SK-N-SH treated with all-trans-retinoic acid at 6 μM for 48 hours (cell line): ENCODE data around the gene SEC16A.

ENCODE experiments used
- ATAC-seq: fragments of 200-7000 bp; cut with Tn5 transposase; 3 replicates; pipeline ENCODE4 v1.9.1; 2020; ENCODE audit warnings: mild to moderate bottlenecking, moderate library complexity
- ARNTL ChIP-seq: fragments of 450-650 bp; formaldehyde crosslinking; IDR thresholded peaks from 2 replicates; pipeline ENCODE4 v1.5.0; 2020; ENCODE audit warnings: low read depth, mild to moderate bottlenecking, moderate library complexity, borderline replicate concordance
- BACH2 ChIP-seq: fragments of 250-450 bp; sonication (Bioruptor Pico); IDR thresholded peaks from 2 replicates; pipeline ENCODE4 v1.9.0; 2021; ENCODE audit warnings: mild to moderate bottlenecking, borderline replicate concordance
- CSDC2 ChIP-seq: fragments of 250-450 bp; sonication (Bioruptor Pico); IDR thresholded peaks from 2 replicates; pipeline ENCODE4 v1.5.0; 2020; ENCODE audit warnings: mild to moderate bottlenecking, moderate library complexity
- ESRRG ChIP-seq: fragments of 250-450 bp; sonication (Bioruptor Pico); IDR thresholded peaks from 2 replicates; pipeline ENCODE4 v1.6.1; 2021; ENCODE audit warnings: mild to moderate bottlenecking
- GLIS3 ChIP-seq: fragments of 250-450 bp; sonication (Bioruptor Pico); IDR thresholded peaks from 2 replicates; pipeline ENCODE4 v1.5.0; 2020; ENCODE audit warnings: mild to moderate bottlenecking, moderate library complexity
- OSR1 ChIP-seq: fragments of 250-450 bp; sonication (Bioruptor Pico); IDR thresholded peaks from 2 replicates; pipeline ENCODE4 v1.8.0; 2022; ENCODE audit warnings: moderate library complexity, mild to moderate bottlenecking, inconsistent platforms
- PPARA ChIP-seq: fragments of 250-450 bp; sonication (Bioruptor Pico); IDR thresholded peaks from 2 replicates; pipeline ENCODE4 v1.5.0; 2020; ENCODE audit warnings: mild to moderate bottlenecking, borderline replicate concordance
- RARB ChIP-seq: fragments of 250-450 bp; sonication (Bioruptor Pico); IDR thresholded peaks from 2 replicates; pipeline ENCODE4 v1.8.0; 2021; ENCODE audit warnings: mild to moderate bottlenecking, moderate library complexity
- SNAI2 ChIP-seq: fragments of 250-450 bp; sonication (Bioruptor Pico); IDR thresholded peaks from 2 replicates; pipeline ENCODE4 v1.5.0; 2020; ENCODE audit warnings: mild to moderate bottlenecking, moderate library complexity
- TCF4 ChIP-seq: fragments of 250-450 bp; sonication (Bioruptor Pico); IDR thresholded peaks from 2 replicates; pipeline ENCODE4 v1.8.0; 2021; ENCODE audit warnings: mild to moderate bottlenecking, moderate library complexity, borderline replicate concordance
- TOX ChIP-seq: fragments of 250-450 bp; sonication (Bioruptor Pico); IDR thresholded peaks from 2 replicates; pipeline ENCODE4 v1.8.0; 2021; ENCODE audit warnings: mild to moderate bottlenecking, moderate library complexity, borderline replicate concordance
- ZC3H10 ChIP-seq: fragments of 250-450 bp; sonication (Bioruptor Pico); IDR thresholded peaks from 2 replicates; pipeline ENCODE4 v1.5.1; 2021; ENCODE audit warnings: mild to moderate bottlenecking, moderate library complexity
- ZFP3 ChIP-seq: fragments of 250-450 bp; sonication (Bioruptor Pico); IDR thresholded peaks from 2 replicates; pipeline ENCODE4 v1.5.0; 2020; ENCODE audit warnings: mild to moderate bottlenecking, moderate library complexity
- ZNF565 ChIP-seq: fragments of 450-650 bp; formaldehyde crosslinking; conservative IDR thresholded peaks from 2 replicates; pipeline ENCODE4 v1.5.0; 2020; ENCODE audit warnings: low read depth, mild to moderate bottlenecking, moderate library complexity
- ZNF70 ChIP-seq: fragments of 450-650 bp; formaldehyde crosslinking; IDR thresholded peaks from 2 replicates; pipeline ENCODE4 v1.5.0; 2020; ENCODE audit warnings: mild to moderate bottlenecking, moderate library complexity
- ZNF8 ChIP-seq: fragments of 450-650 bp; formaldehyde crosslinking; IDR thresholded peaks from 2 replicates; pipeline ENCODE4 v1.5.0; 2020; ENCODE audit warnings: mild to moderate bottlenecking, moderate library complexity
- TF ChIP-seq, protein P1 (sequence below): fragments of 250-450 bp; sonication (Bioruptor Pico); IDR thresholded peaks from 2 replicates; pipeline ENCODE4 v1.8.0; 2020; ENCODE audit warnings: mild to moderate bottlenecking, moderate library complexity, borderline replicate concordance
- TF ChIP-seq, protein P2 (sequence below): fragments of 250-450 bp; sonication (Bioruptor Pico); IDR thresholded peaks from 2 replicates; pipeline ENCODE4 v1.8.0; 2021; ENCODE audit warnings: low read depth, mild to moderate bottlenecking, moderate library complexity, borderline replicate concordance
- TF ChIP-seq, protein P3 (sequence below): fragments of 250-450 bp; sonication (Bioruptor Pico); IDR thresholded peaks from 2 replicates; pipeline ENCODE4 v1.5.1; 2020; ENCODE audit warnings: low read depth, mild to moderate bottlenecking, moderate library complexity
- TF ChIP-seq, protein P4 (sequence below): fragments of 250-450 bp; sonication (Bioruptor Pico); IDR thresholded peaks from 2 replicates; pipeline ENCODE4 v1.5.0; 2020; ENCODE audit warnings: mild to moderate bottlenecking, moderate library complexity
- TF ChIP-seq, protein P5 (sequence below): fragments of 250-450 bp; sonication (Bioruptor Pico); IDR thresholded peaks from 2 replicates; pipeline ENCODE4 v1.5.1; 2021; ENCODE audit warnings: mild to moderate bottlenecking, moderate library complexity

Gene SEC16A

DNA sequence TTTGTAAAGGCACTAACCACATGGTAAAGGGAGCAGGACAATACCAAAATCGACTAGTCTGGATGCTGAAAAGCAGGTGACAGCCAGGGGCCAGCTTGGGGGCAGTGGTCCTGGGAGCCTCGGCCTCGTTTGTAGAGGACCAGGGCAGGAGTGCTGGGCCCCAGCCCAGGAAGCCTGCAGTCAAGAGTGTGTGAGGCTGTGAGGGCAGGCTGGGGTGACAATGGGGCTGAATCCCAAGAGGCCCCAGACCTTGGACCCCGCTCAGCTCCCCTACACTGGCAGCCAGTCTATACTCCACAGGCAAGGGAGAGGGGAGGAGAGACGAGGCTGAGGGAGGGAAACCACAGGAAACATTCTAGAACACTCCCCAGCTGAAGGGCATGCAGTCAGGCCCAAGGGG, 40.6 kb downstream of the SEC16A start:
- ATAC-seq: no peak

DNA sequence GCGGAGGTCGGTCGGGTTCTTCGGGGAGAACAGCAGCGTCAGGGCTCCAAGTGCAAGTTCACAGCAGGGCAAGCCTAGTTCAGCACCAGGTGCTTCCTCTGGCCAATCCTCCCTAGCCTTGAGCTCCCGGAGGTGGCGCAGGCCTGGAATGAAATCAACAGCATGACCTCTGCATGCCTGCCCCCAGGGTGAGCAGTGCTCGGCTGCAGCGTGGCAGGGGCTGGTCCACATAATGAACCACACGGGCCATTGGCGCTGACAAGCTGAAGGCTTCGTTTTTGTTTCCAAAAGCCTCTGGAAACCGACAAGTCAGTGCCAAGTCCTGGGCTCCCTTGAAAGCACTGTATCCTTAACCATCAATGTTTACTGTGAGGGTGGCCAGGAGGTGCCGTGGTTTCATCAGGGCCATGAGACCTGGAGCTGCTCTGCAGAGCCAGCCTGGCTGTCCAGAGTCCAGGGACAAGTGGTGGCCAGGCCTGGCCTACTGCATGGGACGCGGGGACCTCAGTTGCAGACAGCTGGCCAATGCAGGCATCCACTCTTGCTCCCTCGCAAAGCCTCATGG, 41.1 kb downstream of the SEC16A start:
- ATAC-seq: no peak
- TF ChIP-seq ARNTL (CRISPR knock-in tag) (no peak), ESRRG (CRISPR knock-in tag) (no peak), RARB (CRISPR knock-in tag) (no peak), ZNF565 (CRISPR knock-in tag) (no peak), ZNF8 (no peak), TCF4 (no peak), ZNF70 (CRISPR knock-in tag) (no peak), PPARA (no peak), GLIS3 (CRISPR knock-in tag) (no peak), SNAI2 (CRISPR knock-in tag) (no peak), ZC3H10 (CRISPR knock-in tag) (no peak), BACH2 (CRISPR knock-in tag) (no peak), ZFP3 (CRISPR knock-in tag) (no peak)
- TF ChIP-seq, protein P1, sequence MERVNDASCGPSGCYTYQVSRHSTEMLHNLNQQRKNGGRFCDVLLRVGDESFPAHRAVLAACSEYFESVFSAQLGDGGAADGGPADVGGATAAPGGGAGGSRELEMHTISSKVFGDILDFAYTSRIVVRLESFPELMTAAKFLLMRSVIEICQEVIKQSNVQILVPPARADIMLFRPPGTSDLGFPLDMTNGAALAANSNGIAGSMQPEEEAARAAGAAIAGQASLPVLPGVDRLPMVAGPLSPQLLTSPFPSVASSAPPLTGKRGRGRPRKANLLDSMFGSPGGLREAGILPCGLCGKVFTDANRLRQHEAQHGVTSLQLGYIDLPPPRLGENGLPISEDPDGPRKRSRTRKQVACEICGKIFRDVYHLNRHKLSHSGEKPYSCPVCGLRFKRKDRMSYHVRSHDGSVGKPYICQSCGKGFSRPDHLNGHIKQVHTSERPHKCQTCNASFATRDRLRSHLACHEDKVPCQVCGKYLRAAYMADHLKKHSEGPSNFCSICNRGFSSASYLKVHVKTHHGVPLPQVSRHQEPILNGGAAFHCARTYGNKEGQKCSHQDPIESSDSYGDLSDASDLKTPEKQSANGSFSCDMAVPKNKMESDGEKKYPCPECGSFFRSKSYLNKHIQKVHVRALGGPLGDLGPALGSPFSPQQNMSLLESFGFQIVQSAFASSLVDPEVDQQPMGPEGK (CRISPR knock-in tag): no peak

More for the DNA sequence above, 40.6 kb downstream of the SEC16A start:
- TF ChIP-seq, protein P2, sequence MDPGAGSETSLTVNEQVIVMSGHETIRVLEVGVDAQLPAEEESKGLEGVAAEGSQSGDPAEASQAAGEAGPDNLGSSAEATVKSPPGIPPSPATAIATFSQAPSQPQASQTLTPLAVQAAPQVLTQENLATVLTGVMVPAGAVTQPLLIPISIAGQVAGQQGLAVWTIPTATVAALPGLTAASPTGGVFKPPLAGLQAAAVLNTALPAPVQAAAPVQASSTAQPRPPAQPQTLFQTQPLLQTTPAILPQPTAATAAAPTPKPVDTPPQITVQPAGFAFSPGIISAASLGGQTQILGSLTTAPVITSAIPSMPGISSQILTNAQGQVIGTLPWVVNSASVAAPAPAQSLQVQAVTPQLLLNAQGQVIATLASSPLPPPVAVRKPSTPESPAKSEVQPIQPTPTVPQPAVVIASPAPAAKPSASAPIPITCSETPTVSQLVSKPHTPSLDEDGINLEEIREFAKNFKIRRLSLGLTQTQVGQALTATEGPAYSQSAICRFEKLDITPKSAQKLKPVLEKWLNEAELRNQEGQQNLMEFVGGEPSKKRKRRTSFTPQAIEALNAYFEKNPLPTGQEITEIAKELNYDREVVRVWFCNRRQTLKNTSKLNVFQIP (CRISPR knock-in tag): no peak
- TF ChIP-seq, protein P3, sequence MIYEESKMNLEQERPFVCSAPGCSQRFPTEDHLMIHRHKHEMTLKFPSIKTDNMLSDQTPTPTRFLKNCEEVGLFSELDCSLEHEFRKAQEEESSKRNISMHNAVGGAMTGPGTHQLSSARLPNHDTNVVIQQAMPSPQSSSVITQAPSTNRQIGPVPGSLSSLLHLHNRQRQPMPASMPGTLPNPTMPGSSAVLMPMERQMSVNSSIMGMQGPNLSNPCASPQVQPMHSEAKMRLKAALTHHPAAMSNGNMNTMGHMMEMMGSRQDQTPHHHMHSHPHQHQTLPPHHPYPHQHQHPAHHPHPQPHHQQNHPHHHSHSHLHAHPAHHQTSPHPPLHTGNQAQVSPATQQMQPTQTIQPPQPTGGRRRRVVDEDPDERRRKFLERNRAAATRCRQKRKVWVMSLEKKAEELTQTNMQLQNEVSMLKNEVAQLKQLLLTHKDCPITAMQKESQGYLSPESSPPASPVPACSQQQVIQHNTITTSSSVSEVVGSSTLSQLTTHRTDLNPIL (CRISPR knock-in tag): no peak
- TF ChIP-seq, protein P1 (CRISPR knock-in tag): no peak
- TF ChIP-seq ZNF8: no peak
- no peak for TF ChIP-seq SNAI2 (CRISPR knock-in tag)
- TF ChIP-seq OSR1: no peak
- TF ChIP-seq TOX: no peak
- no peak for TF ChIP-seq CSDC2
- no peak for TF ChIP-seq ZNF70 (CRISPR knock-in tag)
- no peak for TF ChIP-seq BACH2 (CRISPR knock-in tag)
- TF ChIP-seq, protein P4, sequence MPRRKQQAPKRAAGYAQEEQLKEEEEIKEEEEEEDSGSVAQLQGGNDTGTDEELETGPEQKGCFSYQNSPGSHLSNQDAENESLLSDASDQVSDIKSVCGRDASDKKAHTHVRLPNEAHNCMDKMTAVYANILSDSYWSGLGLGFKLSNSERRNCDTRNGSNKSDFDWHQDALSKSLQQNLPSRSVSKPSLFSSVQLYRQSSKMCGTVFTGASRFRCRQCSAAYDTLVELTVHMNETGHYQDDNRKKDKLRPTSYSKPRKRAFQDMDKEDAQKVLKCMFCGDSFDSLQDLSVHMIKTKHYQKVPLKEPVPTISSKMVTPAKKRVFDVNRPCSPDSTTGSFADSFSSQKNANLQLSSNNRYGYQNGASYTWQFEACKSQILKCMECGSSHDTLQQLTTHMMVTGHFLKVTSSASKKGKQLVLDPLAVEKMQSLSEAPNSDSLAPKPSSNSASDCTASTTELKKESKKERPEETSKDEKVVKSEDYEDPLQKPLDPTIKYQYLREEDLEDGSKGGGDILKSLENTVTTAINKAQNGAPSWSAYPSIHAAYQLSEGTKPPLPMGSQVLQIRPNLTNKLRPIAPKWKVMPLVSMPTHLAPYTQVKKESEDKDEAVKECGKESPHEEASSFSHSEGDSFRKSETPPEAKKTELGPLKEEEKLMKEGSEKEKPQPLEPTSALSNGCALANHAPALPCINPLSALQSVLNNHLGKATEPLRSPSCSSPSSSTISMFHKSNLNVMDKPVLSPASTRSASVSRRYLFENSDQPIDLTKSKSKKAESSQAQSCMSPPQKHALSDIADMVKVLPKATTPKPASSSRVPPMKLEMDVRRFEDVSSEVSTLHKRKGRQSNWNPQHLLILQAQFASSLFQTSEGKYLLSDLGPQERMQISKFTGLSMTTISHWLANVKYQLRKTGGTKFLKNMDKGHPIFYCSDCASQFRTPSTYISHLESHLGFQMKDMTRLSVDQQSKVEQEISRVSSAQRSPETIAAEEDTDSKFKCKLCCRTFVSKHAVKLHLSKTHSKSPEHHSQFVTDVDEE: no peak
- TF ChIP-seq ZFP3 (CRISPR knock-in tag): no peak

DNA sequence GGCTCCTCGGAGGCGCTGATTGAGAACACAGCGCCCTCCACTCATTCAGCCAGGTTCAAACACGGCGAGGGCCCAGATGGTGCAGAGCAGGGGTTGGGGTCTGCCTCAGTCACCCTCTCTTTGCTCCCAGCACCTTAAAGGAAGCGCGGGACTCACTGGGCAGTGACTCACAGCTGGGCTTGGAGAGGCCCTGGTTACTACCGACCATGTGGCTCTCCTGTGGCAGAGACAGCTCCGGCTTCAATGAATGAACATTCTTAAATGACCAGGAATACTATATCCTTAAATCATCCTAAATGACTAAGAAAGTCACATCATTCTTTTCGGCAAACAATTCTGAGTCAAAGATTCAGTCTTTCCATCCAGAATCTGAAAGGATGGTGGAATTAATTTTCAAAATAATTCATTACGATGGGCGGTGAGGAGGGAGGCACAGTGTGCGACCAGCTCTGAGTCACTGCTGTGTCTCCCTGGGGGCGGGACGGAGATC, 41.6 kb downstream of the SEC16A start:
- TF ChIP-seq ZNF565 (CRISPR knock-in tag) (no peak), OSR1 (no peak), TOX (no peak), PPARA (no peak), ZNF70 (CRISPR knock-in tag) (no peak), TCF4 (no peak)
- TF ChIP-seq, protein P5, sequence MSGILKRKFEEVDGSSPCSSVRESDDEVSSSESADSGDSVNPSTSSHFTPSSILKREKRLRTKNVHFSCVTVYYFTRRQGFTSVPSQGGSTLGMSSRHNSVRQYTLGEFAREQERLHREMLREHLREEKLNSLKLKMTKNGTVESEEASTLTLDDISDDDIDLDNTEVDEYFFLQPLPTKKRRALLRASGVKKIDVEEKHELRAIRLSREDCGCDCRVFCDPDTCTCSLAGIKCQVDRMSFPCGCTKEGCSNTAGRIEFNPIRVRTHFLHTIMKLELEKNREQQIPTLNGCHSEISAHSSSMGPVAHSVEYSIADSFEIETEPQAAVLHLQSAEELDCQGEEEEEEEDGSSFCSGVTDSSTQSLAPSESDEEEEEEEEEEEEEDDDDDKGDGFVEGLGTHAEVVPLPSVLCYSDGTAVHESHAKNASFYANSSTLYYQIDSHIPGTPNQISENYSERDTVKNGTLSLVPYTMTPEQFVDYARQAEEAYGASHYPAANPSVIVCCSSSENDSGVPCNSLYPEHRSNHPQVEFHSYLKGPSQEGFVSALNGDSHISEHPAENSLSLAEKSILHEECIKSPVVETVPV (CRISPR knock-in tag): no peak
- TF ChIP-seq, protein P2 (CRISPR knock-in tag): no peak
- ATAC-seq: no peak
